A549 (cell line): Measurements from ENCODE around the gene ACACA. TPM values are rescaled to one million over a fixed set of nuclear protein-coding genes. Genes with fewer than 3 reads are reported as not detected.

ENCODE experiments used
- ATAC-seq, 2 experiments: fragments of 200-7000 bp in 1 of 2; fragments of >200 bp in 1 of 2; cut with Nextera tagmentation in 1 of 2; cut with Tn5 transposase in 1 of 2; 3 replicates each; pipeline versions ENCODE4 v1.8.0 to v1.9.1; 2018 to 2020; ENCODE audit warnings: mild to moderate bottlenecking in 1 of 2, moderate library complexity in 1 of 2
- CTCF ChIA-PET: fragments of 300-600 bp; sonication (Branson Sonifier 250); formaldehyde crosslinking; extraction: SDS; loops from one replicate; lab custom pipeline; 2021; ENCODE audit warnings: antibody characterized with exemption, inconsistent platforms; lab: Yijun Ruan, JAX
- POLR2A ChIA-PET: fragments of 350-600 bp; formaldehyde crosslinking; extraction: SDS; loops from one replicate; lab custom pipeline; 2021; ENCODE audit warnings: antibody characterized with exemption, inconsistent platforms; lab: Yijun Ruan, JAX
- DNase-seq, 2 experiments: peaks; one replicate each; pipeline versions ENCODE4 v3.0.0 to v3.0.0-alpha.2; 2011 to 2016; ENCODE audit warnings: low read depth in 1 of 2, low spot score in 1 of 2
- FAIRE-seq: peaks from 2 replicates; lab custom pipeline; 2011; peaks lifted over from hg19 to GRCh38; lab: Jason Lieb, UNC
- H3K27ac ChIP-seq, 2 experiments: fragments of >200 bp; sonication (Bioruptor Twin); formaldehyde crosslinking; 3 replicates each; pipeline ENCODE4 v1.5.1; 2016 to 2017
- H3K4me1 ChIP-seq: fragments of >200 bp; sonication (Bioruptor Twin); formaldehyde crosslinking; 3 replicates; pipeline ENCODE4 v1.6.1; 2016
- H3K4me2 ChIP-seq: fragments of >200 bp; sonication (Bioruptor Twin); formaldehyde crosslinking; 3 replicates; pipeline ENCODE4 v1.6.1; 2016
- H3K4me3 ChIP-seq: fragments of >200 bp; sonication (Bioruptor Twin); formaldehyde crosslinking; 3 replicates; pipeline ENCODE4 v1.5.1; 2016
- H3K9me3 ChIP-seq: fragments of >200 bp; sonication (Bioruptor Twin); formaldehyde crosslinking; 3 replicates; pipeline ENCODE4 v1.6.1; 2016
- ATOH8 ChIP-seq: fragments of 250-450 bp; sonication (Bioruptor Pico); IDR thresholded peaks from 2 replicates; pipeline ENCODE4 v1.5.0; 2020; ENCODE audit warnings: low read depth, mild to moderate bottlenecking, moderate library complexity
- CBX2 ChIP-seq: fragments of 200-600 bp; sonication (generic); IDR thresholded peaks from 2 replicates; pipeline ENCODE4 v1.6.1; 2016; ENCODE audit warnings: low read depth, mild to moderate bottlenecking, borderline replicate concordance
- CEBPB ChIP-seq, 2 experiments: fragments of >200 bp in 1 of 2; sonication (Bioruptor Twin) in 1 of 2; formaldehyde crosslinking in 1 of 2; IDR thresholded peaks; 2 replicates each; pipeline ENCODE4 v1.6.1; 2012 to 2016
- CHD4 ChIP-seq: fragments of 200-600 bp; sonication (generic); IDR thresholded peaks from 2 replicates; pipeline ENCODE4 v1.6.1; 2016; ENCODE audit warnings: antibody characterized with exemption, mild to moderate bottlenecking, borderline replicate concordance
- ELK1 ChIP-seq: fragments of 150-350 bp; IDR thresholded peaks from 2 replicates; pipeline ENCODE4 v1.6.1; 2014; ENCODE audit warnings: low read depth, mild to moderate bottlenecking, low read length
- EP300 ChIP-seq, 2 experiments: fragments of >200 bp; sonication (Bioruptor Twin); formaldehyde crosslinking; IDR thresholded peaks; 2 replicates in 1 of 2; 3 replicates in 1 of 2; pipeline ENCODE4 v1.6.1; 2016 to 2017
- FOSB ChIP-seq: fragments of 250-450 bp; sonication (Bioruptor Pico); IDR thresholded peaks from 2 replicates; pipeline ENCODE4 v1.5.0; 2020; ENCODE audit warnings: mild to moderate bottlenecking, moderate library complexity
- GATA3 ChIP-seq: IDR thresholded peaks from 2 replicates; pipeline ENCODE4 v1.6.1; 2012; ENCODE audit warnings: borderline replicate concordance
- HEYL ChIP-seq: fragments of 250-450 bp; sonication (Bioruptor Pico); IDR thresholded peaks from 2 replicates; pipeline ENCODE4 v1.8.0; 2021; ENCODE audit warnings: mild to moderate bottlenecking, moderate library complexity
- HOXA7 ChIP-seq: fragments of 250-450 bp; sonication (Bioruptor Pico); IDR thresholded peaks from 2 replicates; pipeline ENCODE4 v1.5.0; 2020; ENCODE audit warnings: mild to moderate bottlenecking, moderate library complexity
- HOXB13 ChIP-seq: fragments of 250-450 bp; sonication (Bioruptor Pico); IDR thresholded peaks from 2 replicates; pipeline ENCODE4 v1.5.0; 2020; ENCODE audit warnings: low read depth, mild to moderate bottlenecking, moderate library complexity
- JUN ChIP-seq, 2 experiments: fragments of >200 bp; sonication (Bioruptor Twin); formaldehyde crosslinking; IDR thresholded peaks; 2 replicates in 1 of 2; 3 replicates in 1 of 2; pipeline ENCODE4 v1.6.1; 2016 to 2017
- JUNB ChIP-seq: fragments of >200 bp; sonication (Bioruptor Twin); formaldehyde crosslinking; IDR thresholded peaks from 2 replicates; pipeline ENCODE4 v1.6.1; 2016
- MAFK ChIP-seq: fragments of 450-650 bp; IDR thresholded peaks from 2 replicates; pipeline ENCODE4 v1.6.1; 2014; ENCODE audit not compliant: partially characterized antibody
- MYC ChIP-seq: IDR thresholded peaks from 2 replicates; pipeline ENCODE4 v1.6.1; 2012; ENCODE audit warnings: mild to moderate bottlenecking, inconsistent platforms, low read length, improper control_type of control experiment, borderline replicate concordance
- NFE2L2 ChIP-seq: fragments of 150-350 bp; conservative IDR thresholded peaks from 2 replicates; pipeline ENCODE4 v1.6.1; 2014; ENCODE audit warnings: low read length
- NR3C1 ChIP-seq: fragments of >200 bp; sonication (Bioruptor Twin); formaldehyde crosslinking; IDR thresholded peaks from 3 replicates; pipeline ENCODE4 v1.6.1; 2017
- POLR2A ChIP-seq: IDR thresholded peaks from 2 replicates; pipeline ENCODE4 v1.6.1; 2012; ENCODE audit warnings: mild to moderate bottlenecking, low read length
- REST ChIP-seq: fragments of 200-600 bp; sonication (generic); IDR thresholded peaks from 2 replicates; pipeline ENCODE4 v1.6.1; 2016; ENCODE audit warnings: antibody characterized with exemption, mild to moderate bottlenecking, moderate library complexity
- SREBF2 ChIP-seq: fragments of 450-650 bp; IDR thresholded peaks from 2 replicates; pipeline ENCODE4 v1.6.1; 2014; ENCODE audit warnings: mild to moderate bottlenecking, moderate library complexity
- ZSCAN20 ChIP-seq: fragments of 250-450 bp; sonication (Bioruptor Pico); IDR thresholded peaks from 2 replicates; pipeline ENCODE4 v1.8.0; 2022; ENCODE audit warnings: mild to moderate bottlenecking, moderate library complexity
- WGBS: methylation state at CpG from one replicate; pipeline ENCODE4 v1.1.6; 2017; ENCODE audit errors: missing lambda C conversion rate; 5-methylcytosine and 5-hydroxymethylcytosine counted together
- polyA plus RNA-seq, 4 experiments: library from polyadenylated mRNA; depleted of rRNA in 3 of 4; stranded (reverse); fragments of >200 nt; fragmentation: RNase III in 1 of 4; extraction: RNeasy Plus Mini Kit Qiagen cat#74134 plus additional on column Dnase treatment in 1 of 4; gene quantifications; 2 replicates in 3 of 4; 3 replicates in 1 of 4; pipeline ENCODE4 v1.2.3, GENCODE V29; 2011 to 2017

The ACACA gene
- polyA plus RNA-seq, 2 of the 4 experiments (the other 2 are of a cell fraction): 51.8 to 112 TPM

- Histone ChIP-seq H3K4me3 (no peak overlapping the region), H3K4me1 (peaks cover 10% of the 10 kb centered on the region; the same call in 1 of the 3 replicates), H3K27ac (no peak overlapping the region), H3K9me3 (no peaks in the 10 kb centered on the region), H3K4me2 (no peak overlapping the region)
- no peak for FAIRE-seq
- TF ChIP-seq REST (no peak), HOXB13 (CRISPR knock-in tag) (no peak), JUN (IDR thresholded peaks at IDR 0.05) (no peak), HOXA7 (no peak), EP300 (IDR thresholded peaks at IDR 0.05) (no peak), ELK1 (no peak), NR3C1 (no peak), POLR2A (no peak), CBX2 (no peak), NFE2L2 (no peak), HEYL (CRISPR knock-in tag) (no peak), SREBF2 (no peak), FOSB (CRISPR knock-in tag) (no peak), JUNB (no peak), GATA3 (no peak), CEBPB (IDR thresholded peaks at IDR 0.05) (no peak), ZSCAN20 (CRISPR knock-in tag) (no peak), ATOH8 (no peak), CHD4 (no peak)
- 78% methylated on average over 3 of the region's 3 CpGs for WGBS
- POLR2A ChIA-PET: interaction anchor here (0.7 kb wide), 1 partner anchor 140 kb away, joined by 3 read pairs; the partner anchor contains the start of gene AATF
- ATAC-seq: no peak
- DNase-seq: no peak
- CTCF ChIA-PET: interaction anchor here (1.3 to 1.4 kb wide), 2 partner anchors 19 to 42 kb away, joined by 3 to 5 read pairs; no protein-coding TSS in a partner anchor
These were observed 318.2 kb downstream of the ACACA start for GRCh38 chr17:37088459-37088858.

- ATAC-seq: no peak
- CTCF ChIA-PET: interaction anchor here (0.6 kb wide), 1 partner anchor 63 kb away, joined by 3 read pairs; no protein-coding TSS in a partner anchor
- POLR2A ChIA-PET: no interaction called here
- TF ChIP-seq MAFK (peak; percentile 67), MYC (no peak)
- TF ChIP-seq, all 56 proteins: peak for 1
- no peak for FAIRE-seq
- Histone ChIP-seq H3K4me1 (peaks cover 10% of the 10 kb centered on the region; the same call in 1 of the 3 replicates), H3K9me3 (no peaks in the 10 kb centered on the region), H3K27ac (no peak overlapping the region), H3K4me2 (no peak overlapping the region), H3K4me3 (no peak overlapping the region)
- DNase-seq: no peak
- WGBS: 89% methylated on average over 5 of the region's 5 CpGs
These were observed 319.0 kb downstream of the ACACA start for GRCh38 chr17:37087683-37088082.
